CD4-positive, alpha-beta memory T cell (primary cell): ENCODE measurements around the gene DEXI. TPM values are rescaled to one million over a fixed set of nuclear protein-coding genes. Genes with fewer than 3 reads are reported as not detected.

ENCODE experiments used
- CTCF ChIA-PET: fragments of 350-600 bp; sonication (Branson Sonifier 250); formaldehyde crosslinking; loops from one replicate; lab custom pipeline; 2021; ENCODE audit warnings: inconsistent platforms; ENCODE audit not compliant: partially characterized antibody; lab: Charles Lee
- POLR2A ChIA-PET: fragments of 350-600 bp; sonication (Branson Sonifier 250); formaldehyde crosslinking; loops from one replicate; lab custom pipeline; 2021; ENCODE audit not compliant: partially characterized antibody; lab: Charles Lee
- DNase-seq, 5 donors: peaks; one replicate each; pipeline versions ENCODE4 v3.0.0 to v3.0.0-alpha.2; 2020 to 2022; ENCODE audit warnings: mixed read lengths in 1 of 5
- H3K27ac ChIP-seq: one replicate; pipeline ENCODE4 v1.7.0; 2013; ENCODE audit warnings: low read depth, low read length
- H3K27me3 ChIP-seq: 2 replicates; pipeline ENCODE4 v1.7.0; 2013; ENCODE audit warnings: mild to moderate bottlenecking, low read length, moderate library complexity; ENCODE audit not compliant: insufficient read depth
- H3K36me3 ChIP-seq: 2 replicates; pipeline ENCODE4 v1.7.0; 2013; ENCODE audit warnings: mild to moderate bottlenecking, low read length, moderate library complexity; ENCODE audit not compliant: insufficient read depth
- H3K4me1 ChIP-seq: 2 replicates; pipeline ENCODE4 v1.7.0; 2013; ENCODE audit warnings: mild to moderate bottlenecking, low read length, moderate library complexity; ENCODE audit not compliant: insufficient read depth
- H3K4me3 ChIP-seq, 2 donors: one replicate each; pipeline ENCODE4 v1.7.0; 2013; ENCODE audit warnings: low read length in 2 of 2, mild to moderate bottlenecking in 1 of 2
- H3K9me3 ChIP-seq, 2 donors: one replicate each; pipeline ENCODE4 v1.7.0; 2013; ENCODE audit warnings: low read length in 2 of 2, control low read depth in 1 of 2; ENCODE audit not compliant: control insufficient read depth in 1 of 2
- H3K27ac Mint-ChIP-seq, 7 donors: one replicate each; pipeline ENCODE4 v1.8.0; 2020 to 2021; ENCODE audit warnings: mixed read lengths in 7 of 7, mild to moderate bottlenecking in 6 of 7, inconsistent platforms in 3 of 7, moderate library complexity in 3 of 7
- H3K27me3 Mint-ChIP-seq, 2 donors: one replicate each; pipeline ENCODE4 v1.8.0; 2020 to 2021; ENCODE audit warnings: mixed read lengths in 2 of 2
- H3K36me3 Mint-ChIP-seq, 2 donors: one replicate each; pipeline ENCODE4 v1.8.0; 2020 to 2021; ENCODE audit warnings: mixed read lengths in 2 of 2, inconsistent platforms in 1 of 2, mild to moderate bottlenecking in 1 of 2
- H3K4me1 Mint-ChIP-seq, 4 donors: one replicate each; pipeline ENCODE4 v1.8.0; 2020 to 2021; ENCODE audit warnings: mixed read lengths in 4 of 4, mild to moderate bottlenecking in 1 of 4
- H3K4me3 Mint-ChIP-seq, 8 donors: one replicate each; pipeline ENCODE4 v1.8.0; 2020 to 2021; ENCODE audit warnings: mixed read lengths in 8 of 8, mild to moderate bottlenecking in 7 of 8, moderate library complexity in 6 of 8, inconsistent platforms in 3 of 8
- H3K9me3 Mint-ChIP-seq, 8 donors: one replicate each; pipeline ENCODE4 v1.8.0; 2020 to 2021; ENCODE audit warnings: mixed read lengths in 8 of 8, mild to moderate bottlenecking in 5 of 8, inconsistent platforms in 3 of 8, moderate library complexity in 1 of 8
- intact Hi-C: fragments of 100-400 bp; cut with micrococcal nuclease; formaldehyde crosslinking; loops from one replicate; pipeline ENCODE4 v1.15.1; 2023
- polyA plus RNA-seq, 2 donors: library from polyadenylated mRNA; unstranded; fragments of 300-500 nt; fragmentation: Illumina TruSeq; gene quantifications; one replicate each; pipeline ENCODE4 v1.2.3, GENCODE V29; 2021
- total RNA-seq, 2 experiments: library from RNA; stranded (reverse); gene quantifications; one replicate each; pipeline ENCODE4 v1.2.3, GENCODE V29; 2021

The DEXI gene
- 10 to 100 TPM; 37.9 to 41.2 TPM for total RNA-seq
- polyA plus RNA-seq = 10 to 100 TPM; 60.2 to 66.3 TPM

DNA sequence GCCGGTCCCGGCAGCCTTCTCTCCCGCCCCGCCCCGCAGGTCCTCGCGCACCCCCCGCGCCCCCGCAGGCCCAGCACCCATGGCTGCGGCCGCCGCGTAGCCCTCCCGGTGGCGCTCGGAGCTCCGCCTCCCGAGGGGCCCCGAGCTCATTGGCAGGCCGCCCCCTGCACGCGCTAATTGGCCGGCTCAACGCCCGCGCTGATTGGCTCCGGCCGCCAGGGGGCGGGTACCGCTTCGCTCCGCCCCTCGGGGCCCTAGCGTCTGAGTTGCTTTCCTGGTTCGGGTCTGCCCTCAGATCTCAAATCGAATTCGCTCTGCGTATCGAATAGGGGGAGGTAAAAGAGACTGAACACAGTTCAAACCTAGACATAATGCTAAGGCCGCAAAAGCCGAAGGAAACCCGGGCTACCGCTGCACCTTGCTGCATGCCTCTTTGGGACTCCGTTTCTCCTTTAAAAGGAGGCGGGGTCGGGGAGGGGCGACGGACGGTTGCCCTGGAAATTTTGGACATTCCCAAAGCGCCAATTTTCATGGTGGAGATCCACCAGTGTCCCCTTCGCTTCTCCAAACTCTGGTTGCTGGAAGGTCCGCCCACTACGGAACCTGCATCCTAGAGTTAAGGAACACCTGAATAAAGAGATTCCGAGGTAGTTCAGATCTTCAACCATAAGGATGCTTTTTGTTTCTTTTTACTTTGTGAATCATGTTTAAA is at the start of gene DEXI:
Gene DEXI, minus strand, starts transcription at position 117 of the 712 bp plus-strand sequence. CDS start 463 bp downstream, outside the sequence.
- Histone ChIP-seq H3K36me3 (no peaks in the 10 kb centered on the region), H3K9me3 (no peaks in the 10 kb centered on the region), H3K27ac (peak within 1 kb of the TSS; percentile 56), H3K4me1 (peaks cover 80% of the 10 kb centered on the region), H3K4me3 (peak within 1 kb of the TSS; percentile 63 to 79), H3K27me3 (no peaks in the 10 kb centered on the region)
- Mint-ChIP-seq H3K4me3 (peak within 1 kb of the TSS; percentile 87 to 94 (median 92)), H3K36me3 (peaks cover 0 to 11% of the 10 kb centered on the region in 2 donors), H3K27me3 (no peaks in the 10 kb centered on the region), H3K9me3 (peaks cover 0 to 2% (median 0%) of the 10 kb centered on the region in 8 donors), H3K27ac (peak within 1 kb of the TSS; percentile 85 to 95 (median 87)), H3K4me1 (peaks cover 60 to 92% (median 76%) of the 10 kb centered on the region in 4 donors)
- ChIA-PET POLR2A (interaction anchor here (1.0 to 3.6 kb wide), 7 partner anchors 20 to 1861 kb away, joined by 3 to 15 read pairs (median 3); partner anchors contain the start of genes CPPED1, GSPT1, NUBP1 and SOCS1), CTCF (interaction anchor here (0.9 to 1.5 kb wide), 5 partner anchors 11 to 23 kb away, joined by 3 to 9 read pairs (median 3); no protein-coding TSS in a partner anchor)
- intact Hi-C loops = loop anchor here (5.0 kb wide), 4 partner anchors 855 to 1850 kb away; partner anchors contain the start of genes HAPSTR1, RSL1D1 and ZC3H7A
- peak; percentile 92 to 96 (median 93) for DNase-seq

DNA sequence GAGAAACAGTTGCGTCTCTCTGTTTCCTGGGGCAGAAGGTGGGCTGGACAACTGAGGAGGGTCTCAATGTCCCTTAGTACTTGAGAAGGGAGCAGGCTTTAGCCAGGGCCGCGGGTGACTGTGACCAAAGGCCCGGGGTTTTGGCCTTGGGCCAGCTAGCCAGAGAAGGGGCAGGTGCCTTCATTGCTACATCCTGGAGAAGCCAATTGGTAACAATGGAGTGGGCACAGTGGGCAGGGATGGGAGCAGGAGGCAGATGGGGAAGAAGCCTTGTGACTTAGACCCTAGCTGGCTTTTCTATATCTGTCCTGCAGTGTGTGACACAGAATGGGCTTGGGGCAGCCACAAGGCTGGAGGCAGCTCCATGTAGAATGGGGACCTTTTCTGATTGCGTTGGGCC is 48.1 kb upstream of the DEXI start:
- Mint-ChIP-seq H3K9me3 (no peaks in the 10 kb centered on the region), H3K4me1 (peaks cover 36 to 60% (median 46%) of the 10 kb centered on the region in 4 donors), H3K27me3 (no peaks in the 10 kb centered on the region), H3K4me3 (no peak overlapping the region), H3K36me3 (peaks cover 44 to 45% of the 10 kb centered on the region in 2 donors), H3K27ac (no peak overlapping the region)
- POLR2A ChIA-PET = no interaction called here
- CTCF ChIA-PET = no interaction called here
- Histone ChIP-seq H3K9me3 (no peaks in the 10 kb centered on the region), H3K27ac (no peak overlapping the region), H3K4me1 (peaks cover 32% of the 10 kb centered on the region), H3K36me3 (peaks cover 8% of the 10 kb centered on the region), H3K27me3 (no peaks in the 10 kb centered on the region), H3K4me3 (no peak overlapping the region)
- DNase-seq = no peak
- intact Hi-C loops = no loop called here

DNA sequence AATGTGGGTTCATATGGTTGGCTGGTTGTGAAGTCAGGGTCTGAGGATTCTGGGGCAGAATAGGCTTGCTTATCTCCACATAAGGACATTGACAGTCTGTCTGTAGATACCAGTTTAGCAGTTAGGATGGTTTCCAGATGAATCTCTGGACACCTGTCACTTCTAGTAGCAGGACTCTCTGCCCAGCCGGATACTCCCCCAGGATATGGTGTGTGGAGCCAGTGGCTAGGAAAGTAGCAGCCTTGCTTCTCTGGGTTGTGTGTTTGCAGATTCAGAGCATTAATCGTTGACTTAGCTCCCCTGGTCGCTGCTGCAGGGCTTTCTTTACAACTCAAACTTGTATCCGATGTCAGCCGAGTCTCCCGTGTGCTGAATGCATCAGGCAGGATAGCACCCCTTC is 47.3 kb upstream of the DEXI start:
- Histone ChIP-seq H3K4me3 (no peak overlapping the region), H3K4me1 (peaks cover 32% of the 10 kb centered on the region), H3K9me3 (no peaks in the 10 kb centered on the region), H3K27ac (no peak overlapping the region), H3K36me3 (peaks cover 5% of the 10 kb centered on the region), H3K27me3 (no peaks in the 10 kb centered on the region)
- ChIA-PET CTCF (interaction anchor here (1.0 kb wide), 1 partner anchor 308 kb away, joined by 3 read pairs; no protein-coding TSS in a partner anchor), POLR2A (no interaction called here)
- Mint-ChIP-seq H3K9me3 (no peaks in the 10 kb centered on the region), H3K27ac (no peak overlapping the region), H3K4me3 (peak overlapping the region in 2 of 8 donors; percentile 13 to 37), H3K27me3 (no peaks in the 10 kb centered on the region), H3K4me1 (peaks cover 33 to 60% (median 47%) of the 10 kb centered on the region in 4 donors), H3K36me3 (peaks cover 38 to 41% of the 10 kb centered on the region in 2 donors)
- no peak for DNase-seq
- intact Hi-C loops = no loop called here

DNA sequence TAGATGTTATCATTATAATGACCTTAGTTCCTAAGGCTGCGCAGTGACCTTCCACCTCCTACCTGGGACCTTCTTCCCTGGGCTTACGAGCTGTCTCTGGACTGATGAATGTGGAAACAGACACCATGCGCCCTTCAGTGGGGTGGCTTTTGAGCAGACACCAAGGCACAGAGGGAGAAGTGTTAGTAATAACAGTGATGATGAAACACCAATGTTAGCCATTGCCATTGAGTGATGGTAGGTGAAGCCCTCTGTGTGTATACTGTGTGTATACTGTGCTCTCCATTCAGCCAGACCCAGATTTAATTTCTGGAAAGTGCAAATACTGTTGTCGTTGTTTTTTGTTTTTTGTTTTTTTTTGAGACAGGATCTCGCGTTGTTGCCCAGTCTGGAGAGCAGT is 46.6 kb upstream of the DEXI start:
- Mint-ChIP-seq H3K4me1 (peaks cover 37 to 60% (median 51%) of the 10 kb centered on the region in 4 donors), H3K27me3 (no peaks in the 10 kb centered on the region), H3K36me3 (peaks cover 36 to 41% of the 10 kb centered on the region in 2 donors), H3K9me3 (no peaks in the 10 kb centered on the region), H3K4me3 (peak overlapping the region in 6 of 8 donors; percentile 5 to 87 (median 72)), H3K27ac (peak overlapping the region in 3 of 7 donors; percentile 6 to 52 (median 22))
- intact Hi-C loops = no loop called here
- Histone ChIP-seq H3K27me3 (no peaks in the 10 kb centered on the region), H3K27ac (no peak overlapping the region), H3K4me3 (no peak overlapping the region), H3K9me3 (no peaks in the 10 kb centered on the region), H3K36me3 (peaks cover 1% of the 10 kb centered on the region), H3K4me1 (peaks cover 32% of the 10 kb centered on the region)
- ChIA-PET POLR2A (no interaction called here), CTCF (interaction anchor here (0.6 to 1.0 kb wide), 2 partner anchors 309 to 410 kb away, joined by 3 read pairs; no protein-coding TSS in a partner anchor)
- no peak for DNase-seq

DNA sequence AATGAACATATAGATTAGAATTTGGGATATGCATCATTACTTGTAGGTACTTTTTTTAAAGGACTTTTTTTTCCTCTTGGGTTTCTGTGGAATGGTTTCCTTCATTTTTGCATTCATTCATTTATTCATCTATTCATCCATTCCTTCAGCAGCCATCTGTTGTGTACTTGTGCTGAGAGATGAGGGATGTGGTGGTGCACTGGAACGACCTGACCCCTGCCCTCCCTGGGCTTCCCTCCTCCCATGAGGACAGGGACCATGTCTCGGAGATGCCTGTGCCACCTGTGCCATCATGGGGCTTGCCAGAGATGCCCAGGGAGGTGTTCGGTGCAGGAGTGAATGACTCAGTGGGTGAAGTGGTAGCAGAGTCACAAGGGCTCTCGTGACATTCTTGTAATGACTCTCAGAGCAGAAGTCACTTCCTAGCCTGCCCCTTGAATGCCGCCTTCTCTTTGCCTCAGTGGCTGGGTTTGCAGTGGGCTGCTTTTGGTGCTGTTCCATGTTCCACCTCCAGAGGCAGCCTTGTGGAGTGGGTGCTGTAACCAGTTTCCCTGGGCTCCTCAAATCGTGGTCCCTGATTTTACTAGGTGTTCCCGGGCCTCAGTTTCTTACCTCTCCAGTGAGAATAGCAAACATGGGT is 46.0 kb upstream of the DEXI start:
- no peaks in the 10 kb centered on the region for H3K36me3 ChIP-seq
- no peaks in the 10 kb centered on the region for H3K27me3 Mint-ChIP-seq
- POLR2A ChIA-PET = no interaction called here
- H3K4me1 Mint-ChIP-seq = peaks cover 37 to 65% (median 53%) of the 10 kb centered on the region in 4 donors
- no peaks in the 10 kb centered on the region for H3K9me3 Mint-ChIP-seq
- intact Hi-C loops = no loop called here
- no peaks in the 10 kb centered on the region for H3K9me3 ChIP-seq
- H3K4me1 ChIP-seq = peaks cover 33% of the 10 kb centered on the region
- CTCF ChIA-PET = no interaction called here
- H3K27ac ChIP-seq = peak overlapping the region; percentile 34
- peaks cover 33 to 35% of the 10 kb centered on the region in 2 donors for H3K36me3 Mint-ChIP-seq
- DNase-seq = peak in 2 of 5 donors; percentile 7 to 10
- peak overlapping the region in 1 of 2 donors; percentile 32 for H3K4me3 ChIP-seq
- H3K4me3 Mint-ChIP-seq = peak overlapping the region; percentile 50 to 87 (median 73)
- H3K27ac Mint-ChIP-seq = peak overlapping the region; percentile 1 to 85 (median 48)
- H3K27me3 ChIP-seq = no peaks in the 10 kb centered on the region

DNA sequence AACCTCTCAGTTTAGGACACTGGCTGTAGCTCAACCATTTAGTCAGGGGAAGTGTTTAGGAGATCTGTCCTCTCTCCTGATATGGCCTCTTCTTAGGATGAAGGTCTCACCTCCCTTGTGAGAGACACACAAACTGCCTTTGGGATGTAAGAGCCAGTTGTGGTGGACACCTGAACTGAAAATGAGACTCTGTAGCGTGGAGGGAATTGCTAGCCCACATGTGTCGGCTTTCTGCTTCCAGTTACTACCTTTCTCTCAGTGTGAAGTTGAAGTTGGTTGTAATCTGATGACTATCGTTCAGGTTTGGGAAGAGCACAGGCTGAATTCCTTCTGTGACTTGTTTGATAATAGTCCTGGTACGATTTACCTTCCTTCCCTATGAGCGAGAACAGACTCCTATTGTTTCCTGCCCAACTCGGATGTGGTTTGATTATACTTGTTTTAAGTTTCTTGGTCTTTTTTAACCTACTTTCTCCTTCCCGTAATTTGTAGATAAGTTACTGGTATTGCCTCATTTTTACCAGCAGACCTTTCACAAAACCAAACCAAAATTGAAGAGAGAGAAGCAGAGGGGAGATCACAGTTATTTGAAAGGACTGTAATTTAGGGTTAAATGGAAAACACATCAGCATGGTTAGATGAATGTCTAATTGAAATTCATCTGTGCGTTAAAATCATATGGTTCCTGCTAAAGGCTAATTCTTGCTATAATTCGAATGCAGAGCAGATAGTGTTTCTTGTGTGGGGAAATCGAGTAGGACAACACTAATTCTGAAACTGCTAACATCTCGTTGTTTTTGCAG is 45.3 kb upstream of the DEXI start:
- peaks cover 40% of the 10 kb centered on the region for H3K4me1 ChIP-seq
- H3K36me3 Mint-ChIP-seq = peaks cover 30% of the 10 kb centered on the region in 2 donors
- peak overlapping the region in 1 of 2 donors; percentile 32 for H3K4me3 ChIP-seq
- H3K4me3 Mint-ChIP-seq = peak overlapping the region; percentile 50 to 87 (median 74)
- DNase-seq = peak in 4 of 5 donors; percentile 14 to 36 (median 23)
- H3K9me3 Mint-ChIP-seq = peaks cover 0 to 3% (median 0%) of the 10 kb centered on the region in 8 donors
- CTCF ChIA-PET = interaction anchor here (1.1 kb wide), 1 partner anchor 311 kb away, joined by 3 read pairs; no protein-coding TSS in a partner anchor
- POLR2A ChIA-PET = no interaction called here
- H3K27me3 Mint-ChIP-seq = no peaks in the 10 kb centered on the region
- H3K27me3 ChIP-seq = no peaks in the 10 kb centered on the region
- no peaks in the 10 kb centered on the region for H3K9me3 ChIP-seq
- H3K4me1 Mint-ChIP-seq = peaks cover 42 to 68% (median 60%) of the 10 kb centered on the region in 4 donors
- H3K27ac ChIP-seq = peak overlapping the region; percentile 34
- intact Hi-C loops = no loop called here
- H3K36me3 ChIP-seq = no peaks in the 10 kb centered on the region
- peak overlapping the region; percentile 1 to 68 (median 28) for H3K27ac Mint-ChIP-seq
